GM12801 (cell line): Measurements from ENCODE around the gene TAF11L14.

ENCODE experiments used
- TF ChIP-seq, protein P1 (sequence below): IDR thresholded peaks from one replicate; pipeline ENCODE4 v1.5.1; 2011; ENCODE audit warnings: control low read depth; ENCODE audit not compliant: insufficient read length; ENCODE audit errors: extremely low read depth

Gene TAF11L14

GRCh38 chr5:17665836-17666235 lies 31.6 kb downstream of the TAF11L14 start:
- TF ChIP-seq, protein P1, sequence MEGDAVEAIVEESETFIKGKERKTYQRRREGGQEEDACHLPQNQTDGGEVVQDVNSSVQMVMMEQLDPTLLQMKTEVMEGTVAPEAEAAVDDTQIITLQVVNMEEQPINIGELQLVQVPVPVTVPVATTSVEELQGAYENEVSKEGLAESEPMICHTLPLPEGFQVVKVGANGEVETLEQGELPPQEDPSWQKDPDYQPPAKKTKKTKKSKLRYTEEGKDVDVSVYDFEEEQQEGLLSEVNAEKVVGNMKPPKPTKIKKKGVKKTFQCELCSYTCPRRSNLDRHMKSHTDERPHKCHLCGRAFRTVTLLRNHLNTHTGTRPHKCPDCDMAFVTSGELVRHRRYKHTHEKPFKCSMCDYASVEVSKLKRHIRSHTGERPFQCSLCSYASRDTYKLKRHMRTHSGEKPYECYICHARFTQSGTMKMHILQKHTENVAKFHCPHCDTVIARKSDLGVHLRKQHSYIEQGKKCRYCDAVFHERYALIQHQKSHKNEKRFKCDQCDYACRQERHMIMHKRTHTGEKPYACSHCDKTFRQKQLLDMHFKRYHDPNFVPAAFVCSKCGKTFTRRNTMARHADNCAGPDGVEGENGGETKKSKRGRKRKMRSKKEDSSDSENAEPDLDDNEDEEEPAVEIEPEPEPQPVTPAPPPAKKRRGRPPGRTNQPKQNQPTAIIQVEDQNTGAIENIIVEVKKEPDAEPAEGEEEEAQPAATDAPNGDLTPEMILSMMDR = no peak

GRCh38 chr5:17666726-17667235 lies 32.5 kb downstream of the TAF11L14 start:
- TF ChIP-seq, protein P1 = no peak

GRCh38 chr5:17670353-17670752 lies 36.1 kb downstream of the TAF11L14 start:
- TF ChIP-seq, protein P1 = no peak

GRCh38 chr5:17678751-17679324 lies 44.6 kb downstream of the TAF11L14 start:
- TF ChIP-seq, protein P1 = no peak

DNA sequence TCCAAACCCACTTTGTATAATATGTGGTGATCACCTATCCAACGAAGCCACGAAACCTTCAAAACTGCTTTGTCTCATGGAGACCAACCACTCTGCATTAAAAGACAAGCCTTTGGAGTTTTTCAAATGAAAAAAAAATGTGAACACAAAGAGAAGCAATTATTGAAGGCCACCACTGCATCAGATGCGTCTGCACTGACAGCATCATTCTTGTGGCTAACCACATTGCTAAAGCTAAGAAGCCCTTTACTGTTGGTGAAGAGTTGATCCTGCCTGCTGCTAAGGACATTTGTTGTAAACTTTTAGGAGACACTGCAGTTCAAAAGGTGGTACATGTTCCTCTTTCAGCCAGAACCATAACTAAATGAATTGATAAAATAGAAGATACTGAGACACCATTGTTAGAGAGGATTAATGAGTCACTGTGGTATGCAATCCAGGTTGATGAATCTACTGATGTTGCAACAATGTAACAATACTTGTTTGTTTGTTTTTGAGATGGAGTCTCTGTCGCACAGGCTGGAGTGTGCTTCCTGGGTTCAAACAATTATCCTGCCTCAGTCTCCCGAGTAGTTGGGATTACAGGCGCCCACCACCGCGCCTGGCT lies 45.4 kb downstream of the TAF11L14 start:
- TF ChIP-seq, protein P1 = no peak

DNA sequence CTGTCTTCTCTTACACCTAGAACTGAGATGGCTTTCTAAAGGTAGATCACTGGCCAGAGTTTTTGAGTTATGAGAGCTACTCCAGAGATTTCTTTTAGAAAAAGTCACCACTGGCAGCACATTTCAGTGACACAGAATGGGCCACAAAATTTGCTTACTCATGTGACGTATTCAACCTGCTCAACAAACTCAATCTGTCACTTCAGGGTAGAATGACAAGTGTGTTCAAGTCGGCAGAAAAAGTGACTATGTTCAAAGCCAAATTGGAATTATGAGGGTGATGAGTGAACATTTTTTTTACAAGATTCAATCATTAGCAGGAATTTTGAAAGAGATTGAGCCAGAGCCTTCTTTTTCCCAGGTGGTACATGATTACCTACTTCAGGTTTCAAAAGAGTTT lies 46.5 kb downstream of the TAF11L14 start:
- TF ChIP-seq, protein P1 = no peak
